Testis (tissue), 2 donors: ENCODE results near the gene EGLN2.

ENCODE experiments used
- POLR2A ChIP-seq: fragments of 450-650 bp; IDR thresholded peaks from one replicate; pipeline ENCODE4 v1.6.1; 2017; ENCODE audit warnings: antibody characterized with exemption, mild to moderate bottlenecking, moderate library complexity
- TF ChIP-seq, protein P1 (sequence below), 3 experiments: fragments of 450-650 bp in 2 of 3; fragments of 200-600 bp in 1 of 3; sonication (generic) in 1 of 3; IDR thresholded peaks; one replicate each; pipeline ENCODE4 v1.5.1; 2016 to 2019; ENCODE audit warnings: antibody characterized with exemption in 3 of 3, mild to moderate bottlenecking in 2 of 3, moderate library complexity in 1 of 3

DNA sequence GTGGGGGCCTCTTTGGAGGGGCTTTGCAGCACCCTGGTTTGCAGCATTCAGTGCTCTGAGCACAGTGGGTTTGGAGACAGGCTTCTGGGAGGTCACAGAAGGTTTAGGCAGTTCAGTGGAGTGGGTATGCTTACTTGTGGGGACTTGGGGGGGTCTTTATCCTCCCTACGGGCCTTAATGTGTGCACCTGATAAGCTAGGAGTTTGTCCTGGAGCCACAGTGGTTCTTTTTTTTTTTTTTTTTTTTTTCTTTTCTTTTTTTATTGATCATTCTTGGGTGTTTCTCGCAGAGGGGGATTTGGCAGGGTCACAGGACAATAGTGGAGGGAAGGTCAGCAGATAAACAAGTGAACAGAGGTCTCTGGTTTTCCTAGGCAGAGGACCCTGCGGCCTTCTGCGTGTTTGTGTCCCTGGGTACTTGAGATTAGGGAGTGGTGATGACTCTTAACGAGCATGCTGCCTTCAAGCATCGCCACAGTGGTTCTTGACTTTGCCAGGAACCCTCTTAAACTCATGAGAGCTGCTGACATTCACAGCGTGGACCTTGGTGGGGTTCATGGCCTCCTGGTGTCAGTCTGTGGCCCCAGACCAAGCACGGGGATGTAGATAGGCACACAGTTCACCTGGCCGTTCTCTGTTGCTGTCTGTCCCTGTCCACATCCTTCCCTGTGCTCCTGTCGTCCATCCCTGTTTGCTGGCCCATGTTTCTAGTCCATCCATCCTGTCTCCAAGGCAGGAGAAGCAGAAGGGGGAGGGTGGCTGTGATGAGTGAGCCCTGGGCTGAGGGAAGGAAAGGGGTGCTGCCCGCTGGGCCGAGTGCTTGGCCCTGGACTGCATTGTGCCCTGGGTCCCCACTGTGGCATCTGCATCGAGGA is 2.7 kb downstream of the EGLN2 start:
- no peak for TF ChIP-seq POLR2A
- TF ChIP-seq, protein P1, sequence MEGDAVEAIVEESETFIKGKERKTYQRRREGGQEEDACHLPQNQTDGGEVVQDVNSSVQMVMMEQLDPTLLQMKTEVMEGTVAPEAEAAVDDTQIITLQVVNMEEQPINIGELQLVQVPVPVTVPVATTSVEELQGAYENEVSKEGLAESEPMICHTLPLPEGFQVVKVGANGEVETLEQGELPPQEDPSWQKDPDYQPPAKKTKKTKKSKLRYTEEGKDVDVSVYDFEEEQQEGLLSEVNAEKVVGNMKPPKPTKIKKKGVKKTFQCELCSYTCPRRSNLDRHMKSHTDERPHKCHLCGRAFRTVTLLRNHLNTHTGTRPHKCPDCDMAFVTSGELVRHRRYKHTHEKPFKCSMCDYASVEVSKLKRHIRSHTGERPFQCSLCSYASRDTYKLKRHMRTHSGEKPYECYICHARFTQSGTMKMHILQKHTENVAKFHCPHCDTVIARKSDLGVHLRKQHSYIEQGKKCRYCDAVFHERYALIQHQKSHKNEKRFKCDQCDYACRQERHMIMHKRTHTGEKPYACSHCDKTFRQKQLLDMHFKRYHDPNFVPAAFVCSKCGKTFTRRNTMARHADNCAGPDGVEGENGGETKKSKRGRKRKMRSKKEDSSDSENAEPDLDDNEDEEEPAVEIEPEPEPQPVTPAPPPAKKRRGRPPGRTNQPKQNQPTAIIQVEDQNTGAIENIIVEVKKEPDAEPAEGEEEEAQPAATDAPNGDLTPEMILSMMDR (IDR thresholded peaks at IDR 0.05): no peak
